Limb (tissue), 2 donors: ENCODE measurements around the gene STAT3.
A peak's percentile ranks its signal among the peaks of the same experiment; 100 is the strongest.

Source experiments
- DNase-seq, 2 donors: peaks; one replicate each; pipeline ENCODE4 v3.0.0-alpha.2; 2016; ENCODE audit errors: extremely low spot score in 2 of 2

STAT3 gene

GRCh38 chr17:42354956-42355843, 33.0 kb downstream of the STAT3 start:
- DNase-seq: no peak

GRCh38 chr17:42348104-42348503, 40.1 kb downstream of the STAT3 start:
- no peak for DNase-seq

GRCh38 chr17:42347606-42348005, 40.6 kb downstream of the STAT3 start:
- no peak for DNase-seq

- no peak for DNase-seq
Measured at GRCh38 chr17:42347198-42347597, 41.0 kb downstream of the STAT3 start.

- DNase-seq: no peak
Measured at GRCh38 chr17:42346481-42346880, 41.8 kb downstream of the STAT3 start.

- DNase-seq: no peak
Measured at GRCh38 chr17:42345396-42346073, 42.7 kb downstream of the STAT3 start.

- DNase-seq: no peak
Measured at GRCh38 chr17:42342242-42343008, 45.8 kb downstream of the STAT3 start.

- DNase-seq: no peak
Measured at GRCh38 chr17:42341568-42341967, 46.7 kb downstream of the STAT3 start.

- no peak for DNase-seq
Measured at GRCh38 chr17:42340691-42341127, 47.5 kb downstream of the STAT3 start.

GRCh38 chr17:42339221-42339620, 49.0 kb downstream of the STAT3 start:
- no peak for DNase-seq

GRCh38 chr17:42338427-42338985, 49.7 kb downstream of the STAT3 start:
- DNase-seq: no peak

GRCh38 chr17:42337442-42337841, 50.8 kb downstream of the STAT3 start:
- no peak for DNase-seq

- no peak for DNase-seq
Measured at GRCh38 chr17:42334677-42335076, 53.6 kb downstream of the STAT3 start.

- DNase-seq: no peak
Measured at GRCh38 chr17:42333053-42333452, 55.2 kb downstream of the STAT3 start.

- DNase-seq: peak; percentile 26 to 35
Measured at GRCh38 chr17:42329025-42329976, 58.9 kb downstream of the STAT3 start.

- no peak for DNase-seq
Measured at GRCh38 chr17:42325026-42325425, 63.2 kb downstream of the STAT3 start.

- no peak for DNase-seq
Measured at GRCh38 chr17:42323268-42323773, 64.9 kb downstream of the STAT3 start.

GRCh38 chr17:42322382-42323267, 65.6 kb downstream of the STAT3 start:
- peak; percentile 90 to 95 for DNase-seq

- DNase-seq: no peak
Measured at GRCh38 chr17:42321555-42321954, 66.7 kb downstream of the STAT3 start.
